ENCODE data around the gene PHLDA1.

PHLDA1 gene

DNA sequence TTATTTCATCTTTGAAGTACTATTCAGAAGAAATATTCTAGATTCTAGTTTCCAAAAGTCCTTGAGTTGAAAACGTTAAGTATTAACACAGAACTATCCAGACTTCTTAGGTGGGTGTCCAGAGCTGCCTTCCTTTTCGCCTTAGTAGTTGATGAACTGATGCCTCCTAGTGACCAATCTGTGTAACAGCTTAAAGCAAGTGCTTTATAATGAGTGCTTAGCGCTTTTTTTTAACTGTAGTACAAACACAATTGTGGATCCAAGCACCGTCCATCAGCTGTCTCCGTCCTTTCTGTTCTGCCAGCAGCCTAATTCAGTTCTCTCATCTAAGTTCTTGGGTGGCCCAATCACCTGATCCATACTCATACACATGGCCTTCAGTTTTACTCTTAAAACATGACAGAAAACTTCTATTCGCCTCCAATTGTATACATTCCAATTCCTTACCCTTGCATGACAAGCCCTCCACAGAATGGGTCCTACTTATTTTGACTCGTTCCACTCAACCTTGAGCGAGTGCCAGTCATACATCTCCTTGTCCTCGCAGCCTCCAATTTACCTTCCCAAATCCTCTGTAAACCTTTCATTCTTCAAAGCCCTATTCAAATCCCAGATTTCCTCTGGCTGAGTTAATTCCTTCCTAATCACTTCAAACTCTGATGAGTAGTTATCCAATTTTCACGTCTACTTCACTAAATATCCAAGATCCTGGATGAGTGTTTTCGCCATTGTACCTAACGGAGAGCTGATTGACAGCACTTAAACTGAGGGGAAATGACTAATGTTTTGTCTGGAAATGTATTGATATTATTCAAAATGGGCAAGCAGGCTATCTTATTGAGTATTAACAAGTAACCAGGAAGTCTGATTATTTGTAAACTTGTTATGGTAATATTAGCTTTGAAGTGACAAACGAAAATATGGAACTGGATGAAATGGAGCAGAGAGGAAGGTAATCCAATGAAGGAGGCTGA is 5.8 kb upstream of the PHLDA1 start:
- DNase-seq (ENCODE audit: low read depth in 2 of 2) = no peak

DNA sequence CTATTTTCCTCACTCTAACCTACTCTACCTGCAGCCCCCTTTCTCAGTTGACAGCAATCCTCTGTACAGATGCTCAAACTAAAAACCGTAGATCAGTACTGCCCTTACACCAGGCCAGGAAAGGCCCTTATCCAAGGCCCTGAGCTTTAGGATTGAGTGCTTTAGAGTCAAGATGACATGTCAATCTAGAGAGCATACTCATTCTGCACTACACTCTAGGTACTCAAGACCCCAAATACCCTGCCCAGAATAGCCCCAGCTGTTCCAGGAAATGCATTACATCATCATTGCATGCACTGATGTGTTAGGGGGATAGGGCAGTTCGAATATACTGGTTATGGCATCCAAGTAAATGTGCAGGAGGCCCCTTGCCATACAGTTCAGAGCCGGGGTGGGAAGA is 3.5 kb upstream of the PHLDA1 start:
- DNase-seq (ENCODE audit: low read depth in 2 of 2) = no peak

DNA sequence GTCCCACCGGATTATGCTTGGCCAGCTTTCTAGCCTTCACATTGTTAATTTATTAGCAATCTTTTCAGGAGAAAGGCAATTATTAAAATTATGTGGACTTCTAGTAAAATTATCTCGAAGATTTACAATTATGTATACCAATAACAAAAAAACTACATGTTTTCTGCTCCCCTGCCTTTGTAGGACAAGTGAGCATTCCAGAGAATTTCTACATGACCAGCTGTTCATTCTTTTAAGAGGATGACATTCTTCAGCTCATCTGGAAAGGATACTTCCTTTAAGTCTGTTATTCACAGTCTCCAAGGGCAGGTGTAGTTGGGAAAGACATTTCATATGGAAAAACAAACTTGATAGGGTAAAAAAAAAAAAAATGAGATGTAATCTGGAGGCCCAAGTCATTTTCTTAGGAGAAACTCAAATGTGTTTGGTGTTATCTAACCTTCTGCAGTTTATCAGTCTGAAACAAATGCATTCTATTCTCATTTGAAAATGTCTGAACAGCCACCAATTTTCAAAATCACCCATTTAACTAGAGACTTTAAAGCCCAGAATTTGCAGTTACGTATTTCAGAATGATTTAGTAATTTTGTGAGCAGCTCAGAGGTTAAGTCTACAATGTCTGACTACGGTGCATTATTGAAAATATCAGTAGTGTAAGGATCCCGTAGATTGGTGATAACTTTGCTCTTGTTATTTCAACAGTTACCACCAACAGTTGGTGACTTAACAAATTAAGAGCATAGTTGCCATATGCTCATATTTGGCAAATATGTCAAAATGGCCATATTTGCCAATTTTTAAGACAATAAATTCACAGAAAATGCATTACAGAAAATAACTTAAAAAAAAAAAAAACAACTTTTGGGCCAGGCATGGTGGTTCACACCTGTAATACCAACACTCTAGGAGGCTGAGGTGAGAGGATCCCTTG is 1.8 kb upstream of the PHLDA1 start:
- no peak for DNase-seq (ENCODE audit: low read depth in 2 of 2)

DNA sequence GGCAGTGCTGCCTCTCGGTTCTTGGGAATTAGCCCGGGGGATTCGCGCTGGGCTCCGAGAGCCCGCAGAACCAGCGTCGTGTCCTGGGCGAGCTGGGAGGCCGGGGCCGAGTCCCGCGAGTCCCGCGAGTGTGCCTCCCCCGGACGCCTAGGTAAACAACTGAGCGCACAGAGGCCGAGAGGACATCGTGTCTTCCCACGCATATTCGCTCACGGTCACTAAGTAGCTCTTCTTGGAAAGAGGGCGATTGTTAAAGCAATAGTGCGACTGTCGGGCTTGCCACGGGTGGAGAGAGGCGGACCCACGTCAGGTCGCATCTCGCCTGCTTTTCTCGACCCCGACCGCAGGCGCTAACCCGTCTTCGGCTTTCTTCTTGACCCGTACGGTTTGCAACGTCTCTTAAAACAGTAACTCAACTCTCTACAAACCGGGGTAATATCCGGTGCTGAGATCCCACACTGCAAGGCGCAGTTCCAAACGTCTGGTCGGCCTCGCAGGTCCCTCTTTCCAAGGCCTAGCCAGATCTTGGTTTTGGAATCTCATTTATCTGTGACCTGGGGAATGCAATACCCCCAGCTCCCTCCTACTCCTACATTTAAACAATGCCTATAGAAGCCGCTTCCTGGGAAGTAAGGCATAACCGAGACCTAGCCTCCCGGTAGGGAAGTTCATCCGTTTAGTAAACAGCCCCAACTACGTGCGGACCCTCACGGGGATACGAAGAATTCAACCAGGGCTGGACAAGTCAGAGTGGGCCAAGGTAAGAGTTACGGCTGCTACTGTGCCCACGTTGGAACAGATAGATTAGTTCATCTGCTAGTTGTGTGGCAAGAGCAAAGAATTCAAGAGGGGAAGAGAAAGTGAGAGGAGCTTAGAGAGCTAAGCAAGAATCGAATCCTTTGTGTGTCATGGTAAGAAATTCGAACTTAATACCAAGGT is 736 bp upstream of the PHLDA1 start:
- peak in 1 of 2 donors; percentile 28 for DNase-seq (ENCODE audit: low read depth in 2 of 2)

DNA sequence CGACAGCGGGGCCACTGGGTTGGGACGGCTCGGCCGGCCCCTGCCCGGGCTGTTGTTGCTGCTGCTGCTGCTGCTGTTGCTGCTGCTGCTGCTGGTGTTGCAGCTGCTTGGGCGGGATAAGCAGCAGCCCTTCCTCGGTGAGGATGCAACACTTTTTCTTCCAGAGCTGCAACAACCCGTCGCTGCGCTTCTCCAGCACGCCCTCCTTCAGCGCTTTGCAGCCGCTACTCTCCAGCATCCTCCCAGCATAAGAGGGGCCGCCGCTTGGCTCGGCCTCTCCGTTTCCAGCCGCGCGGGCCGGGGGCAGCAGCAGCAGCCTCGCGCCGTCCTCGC is 529 bp downstream of the PHLDA1 start:
- no peak for DNase-seq (ENCODE audit: low read depth in 2 of 2)

DNA sequence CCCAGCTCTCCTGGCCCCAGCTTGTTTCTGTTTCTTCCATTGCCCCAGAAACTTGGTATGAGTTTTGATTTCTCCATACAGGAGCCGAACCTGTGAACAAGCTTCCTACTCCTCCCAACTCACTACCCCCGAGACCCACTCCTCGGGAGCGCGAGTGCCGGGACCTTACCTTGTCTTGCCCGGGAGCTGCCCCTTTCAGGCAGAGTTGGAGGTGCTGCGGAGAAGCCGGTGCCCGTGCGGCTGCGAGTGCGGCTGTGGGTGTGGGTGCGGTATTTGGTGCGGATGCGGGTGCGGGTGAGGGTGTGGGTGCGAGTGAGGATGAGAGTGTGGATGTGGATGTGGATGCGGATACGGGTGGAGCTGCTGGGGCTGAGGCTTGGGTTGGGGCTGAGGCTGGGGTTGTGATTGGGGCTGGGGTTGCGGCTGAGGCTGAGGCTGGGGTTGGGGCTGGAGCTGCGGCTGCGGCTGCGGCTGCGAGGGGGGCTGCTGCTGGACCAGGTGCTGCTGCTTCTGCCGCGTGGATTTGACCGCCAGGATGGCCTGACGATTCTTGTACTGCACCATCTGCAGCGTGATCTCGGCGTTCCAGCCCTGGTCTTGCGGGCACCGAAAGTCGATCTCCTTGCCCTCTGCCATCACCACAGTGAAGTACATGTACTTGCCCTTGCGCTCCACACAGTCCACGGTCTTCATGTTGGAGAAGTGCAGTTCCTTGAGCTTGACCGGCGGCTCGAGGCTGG is 1.1 kb downstream of the PHLDA1 start:
- DNase-seq (ENCODE audit: low read depth in 2 of 2) = peak; percentile 45 to 57

DNA sequence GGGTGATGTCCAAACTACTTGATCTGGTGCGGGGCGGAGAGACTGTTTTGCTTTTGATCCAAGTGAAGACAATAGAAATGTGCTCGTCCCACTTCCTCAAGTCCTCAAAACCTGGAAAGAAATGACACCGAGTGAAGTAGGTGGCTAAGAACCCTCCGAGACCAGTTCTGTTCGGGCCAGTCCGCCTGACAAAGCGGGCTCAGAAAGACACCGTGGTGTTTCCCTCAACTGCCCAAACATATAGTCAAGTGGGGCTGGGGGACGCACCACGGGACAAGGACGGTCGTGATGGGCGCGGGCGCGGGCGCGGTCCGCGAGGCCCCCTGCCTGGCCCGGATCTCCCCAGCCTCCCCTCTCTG is 1.6 kb downstream of the PHLDA1 start:
- DNase-seq (ENCODE audit: low read depth in 2 of 2) = peak in 1 of 2 donors; percentile 10

DNA sequence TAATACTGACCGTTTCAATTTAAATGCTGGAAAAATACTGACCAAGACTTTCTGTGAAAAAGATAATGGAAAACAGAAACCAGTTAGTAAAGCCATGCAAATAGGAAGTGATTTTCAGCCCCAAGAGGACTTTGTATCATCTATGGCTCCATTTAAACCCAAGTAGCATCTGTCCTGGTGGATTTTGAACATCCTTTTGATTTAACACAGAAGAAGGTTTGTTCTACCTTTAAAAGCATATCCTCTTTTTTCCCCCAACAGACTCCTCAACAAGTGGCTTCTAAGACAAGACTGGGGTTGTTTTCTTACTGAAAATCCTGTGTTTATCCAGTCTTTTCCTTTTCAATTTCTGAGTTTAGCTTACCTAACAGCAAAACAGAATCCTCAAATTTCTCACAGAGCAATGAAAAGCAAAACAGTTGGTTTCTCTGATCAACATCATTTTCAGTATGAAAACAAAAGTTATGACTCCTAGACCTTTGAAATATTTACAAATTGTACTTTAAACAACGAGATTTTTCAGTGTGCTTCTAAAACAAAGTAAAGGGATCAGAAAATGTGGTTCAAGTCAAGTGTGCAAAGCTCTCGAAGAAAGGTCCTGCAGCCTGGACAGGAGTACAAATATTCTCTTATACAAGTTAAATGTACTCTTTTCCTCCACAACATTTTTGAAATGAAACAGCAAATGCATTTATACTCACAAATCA is 2.9 kb downstream of the PHLDA1 start:
- no peak for DNase-seq (ENCODE audit: low read depth in 2 of 2)

DNA sequence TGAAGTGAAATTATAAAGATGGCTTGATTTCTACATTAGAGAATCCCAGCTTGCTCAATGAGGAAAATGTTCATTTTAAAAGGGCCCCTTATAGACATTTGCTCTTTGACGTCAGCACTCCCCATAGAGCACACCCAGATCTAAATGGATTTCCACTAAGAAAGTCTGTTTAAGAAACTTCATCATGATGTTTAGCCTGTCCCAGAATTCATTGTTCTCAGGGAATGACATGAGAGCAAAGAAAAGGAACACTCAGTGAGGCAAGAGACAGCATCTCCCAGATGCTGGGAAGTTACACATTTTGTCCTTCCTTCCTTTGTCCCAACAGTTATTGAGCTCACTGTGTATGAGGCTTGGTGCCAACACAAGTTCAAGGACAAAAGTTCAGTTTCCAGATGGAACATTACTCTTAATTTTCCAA is 4.9 kb downstream of the PHLDA1 start:
- no peak for DNase-seq (ENCODE audit: low read depth in 2 of 2)

DNA sequence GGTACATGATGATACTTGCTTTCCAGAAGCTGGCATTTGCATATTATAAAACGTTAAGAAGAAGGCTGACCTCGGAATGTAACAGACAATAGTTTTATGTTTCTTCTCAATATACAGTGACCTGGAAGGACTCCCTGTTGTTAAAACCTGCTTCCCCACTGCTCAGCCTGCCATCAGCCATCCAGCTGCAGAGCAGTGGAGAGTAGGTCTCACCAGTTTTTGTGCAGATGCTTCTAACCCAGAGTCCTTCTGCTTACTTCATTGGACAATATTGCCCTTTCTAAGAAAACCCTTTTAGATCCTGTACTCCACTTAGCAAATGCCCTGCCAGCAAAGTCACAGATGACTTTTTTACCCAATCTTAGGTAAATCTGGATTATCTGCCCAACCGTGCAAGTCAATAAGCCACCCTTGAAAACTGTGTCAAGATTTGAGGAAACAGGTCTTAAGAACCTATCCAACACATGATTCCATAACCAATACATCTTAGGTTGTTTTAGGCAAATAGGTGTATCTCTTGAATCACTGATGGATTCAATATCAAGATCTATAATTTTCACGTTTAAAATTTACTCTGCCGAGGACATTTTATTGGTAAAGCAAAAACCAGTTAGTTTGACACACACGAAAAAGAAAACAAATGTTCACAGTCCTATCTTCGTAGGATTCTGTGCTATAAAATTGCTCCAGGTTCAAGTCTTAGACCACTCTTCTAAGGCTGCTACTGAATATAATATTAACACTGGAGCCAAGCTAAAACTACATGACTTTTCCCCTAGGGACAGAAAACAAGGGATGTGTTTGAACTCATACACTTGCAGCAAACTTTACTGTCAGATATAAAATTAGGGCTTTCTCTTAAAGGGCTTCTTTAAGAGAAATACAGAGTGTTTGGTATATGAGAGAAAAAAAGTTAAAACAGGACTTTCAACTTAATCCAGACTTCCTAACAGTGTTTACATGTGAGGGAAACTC is 5.7 kb downstream of the PHLDA1 start:
- no peak for DNase-seq (ENCODE audit: low read depth in 2 of 2)

DNA sequence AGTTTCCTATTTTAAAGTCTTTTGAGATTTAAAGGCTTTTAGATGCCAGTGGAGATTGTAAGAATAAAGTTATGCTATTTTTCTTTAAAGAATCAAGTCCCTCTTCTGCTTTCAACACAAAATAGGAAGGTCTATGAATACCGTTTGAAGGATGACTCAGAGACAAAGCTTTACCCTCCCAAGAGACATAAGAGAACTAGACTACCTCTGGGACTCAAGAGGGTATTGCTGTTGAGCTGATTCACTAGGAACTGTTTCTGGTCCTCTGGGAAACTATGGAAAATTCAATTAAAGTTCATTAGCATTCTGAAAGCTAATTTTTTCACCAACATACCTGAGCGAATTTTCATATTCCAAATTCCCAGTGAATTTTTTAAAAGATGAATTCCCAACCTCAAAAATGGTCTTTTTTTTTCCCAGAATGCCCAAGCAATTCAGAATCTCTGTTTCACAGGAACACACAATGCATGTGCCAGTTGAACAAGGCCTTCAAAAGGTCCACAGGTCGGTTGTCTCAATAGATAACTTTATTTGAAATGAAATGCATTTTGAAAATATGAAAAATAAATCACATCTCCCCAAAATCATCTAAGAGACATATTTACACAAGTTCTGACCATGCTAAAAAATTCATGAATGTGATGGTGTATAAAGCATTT is 6.5 kb downstream of the PHLDA1 start:
- DNase-seq (ENCODE audit: low read depth in 2 of 2) = no peak

DNA sequence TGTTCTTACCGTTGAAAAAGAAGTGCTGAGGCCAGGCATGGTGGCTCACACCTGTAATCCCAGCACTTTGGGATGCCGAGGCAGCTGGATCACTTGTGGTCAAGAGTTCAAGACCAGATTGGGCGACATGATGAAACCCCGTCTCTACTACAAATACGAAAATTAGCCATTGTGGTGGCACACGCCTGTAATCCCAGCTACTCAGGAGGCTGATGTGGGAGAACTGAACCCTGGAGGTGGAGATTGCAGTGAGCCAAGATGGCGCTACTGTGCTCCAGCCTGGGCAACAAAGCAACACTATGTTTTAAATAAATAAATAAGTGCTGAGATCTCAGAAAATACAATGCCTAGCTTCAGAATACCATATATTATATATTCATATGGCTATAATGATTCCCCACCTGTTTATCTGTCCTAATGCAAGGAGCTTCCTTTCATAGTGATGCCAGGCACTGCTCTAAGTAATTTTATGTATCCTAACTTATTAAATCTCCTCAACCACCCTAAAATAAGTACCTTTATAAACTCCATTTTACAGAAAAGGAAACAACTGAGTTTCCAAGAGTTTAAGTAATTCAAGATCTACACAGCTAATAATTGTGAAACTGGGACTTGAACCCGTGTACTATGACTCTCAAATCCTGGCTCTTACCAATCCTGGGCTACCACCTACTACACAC is 7.3 kb downstream of the PHLDA1 start:
- DNase-seq (ENCODE audit: low read depth in 2 of 2) = no peak

DNA sequence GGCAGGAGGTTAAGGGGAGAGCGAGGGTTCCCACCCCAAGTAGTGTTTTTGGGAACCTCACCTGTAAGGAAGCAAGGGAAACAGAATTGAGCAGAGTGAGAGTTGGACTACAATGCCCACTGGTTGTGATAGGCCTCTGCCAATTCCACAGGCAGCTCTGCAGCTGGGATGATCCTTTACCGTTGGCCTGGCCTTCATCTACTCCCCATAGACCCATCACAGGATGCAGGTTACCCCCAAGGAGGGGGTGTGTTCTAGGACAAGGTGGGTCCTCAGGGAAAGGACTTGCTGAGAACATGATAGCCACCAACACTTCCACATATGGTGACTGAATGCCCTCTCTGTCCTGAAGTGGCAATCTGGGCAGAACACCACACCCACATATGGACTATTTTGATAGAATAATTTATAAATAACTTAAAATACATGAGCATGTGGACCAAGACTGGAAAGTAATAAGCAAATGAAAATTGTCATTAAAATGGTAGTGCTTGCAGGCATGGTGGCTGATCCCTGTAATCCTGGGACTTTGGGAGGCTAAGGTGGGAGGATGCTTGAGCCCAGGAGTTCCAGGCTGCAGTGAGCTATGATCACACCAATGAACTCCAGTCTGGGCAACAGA is 8.4 kb downstream of the PHLDA1 start:
- DNase-seq (ENCODE audit: low read depth in 2 of 2) = no peak

DNA sequence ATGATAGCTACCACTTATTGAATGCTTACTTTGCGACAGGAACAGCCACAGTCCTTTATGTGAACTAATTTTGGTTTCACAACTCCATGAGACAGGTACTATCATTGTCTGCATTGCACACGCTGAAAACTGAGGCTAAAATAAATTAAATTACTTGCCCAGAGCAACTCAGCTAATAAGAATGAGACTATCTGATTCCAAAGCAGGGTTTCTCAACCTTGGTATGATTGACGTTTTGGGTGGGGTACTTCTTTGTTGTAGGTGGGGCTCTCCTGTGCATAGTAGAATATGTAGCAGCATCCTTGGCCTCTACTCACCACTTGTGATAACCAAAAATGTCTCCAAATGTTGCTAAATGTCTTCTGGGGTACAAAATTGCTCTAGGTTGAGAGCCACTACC is 9.1 kb downstream of the PHLDA1 start:
- no peak for DNase-seq (ENCODE audit: low read depth in 2 of 2)

DNA sequence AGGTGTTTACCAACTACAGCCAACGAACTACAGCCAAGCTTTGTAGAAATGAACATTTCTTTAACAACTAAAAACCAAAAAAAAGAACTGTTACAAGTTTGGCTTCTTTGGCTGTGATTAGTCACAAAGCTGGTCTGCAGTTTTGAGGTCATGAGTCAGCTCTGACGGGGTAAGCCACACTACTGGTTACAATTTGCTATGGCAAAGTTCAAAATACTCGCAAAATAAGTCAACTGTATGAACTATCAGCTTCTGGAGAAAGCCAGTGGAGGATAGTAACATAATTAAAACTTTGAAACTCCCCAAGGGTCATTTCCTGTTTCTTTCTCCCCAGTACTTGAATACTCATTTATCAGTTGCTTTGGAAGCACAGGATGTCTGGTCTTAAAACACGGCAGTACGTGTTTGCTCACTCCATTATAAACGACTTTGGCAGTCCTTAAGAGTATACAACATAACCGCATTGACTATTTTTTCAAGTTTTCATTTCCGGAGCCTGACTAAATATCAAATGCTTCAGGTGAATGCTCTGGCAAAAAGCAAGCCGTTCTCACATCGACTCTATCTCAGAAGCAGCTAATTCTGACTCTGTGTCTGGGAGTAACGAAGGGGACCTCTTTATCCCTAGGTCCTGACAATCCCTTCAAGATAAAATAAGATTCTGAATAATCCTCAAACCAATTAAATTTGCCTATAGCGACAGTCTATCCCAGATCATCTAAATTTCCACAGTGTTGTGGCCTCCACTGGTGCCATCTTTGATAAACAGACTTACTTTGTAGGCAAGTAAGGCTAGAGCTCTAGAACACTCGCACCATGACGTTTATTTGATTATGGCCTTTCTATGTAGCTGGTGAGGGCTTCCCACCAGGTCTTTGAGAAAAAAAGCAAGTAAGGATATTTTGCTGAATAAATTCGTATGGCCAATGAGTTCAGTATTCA is 10.6 kb downstream of the PHLDA1 start:
- DNase-seq (ENCODE audit: low read depth in 2 of 2) = peak; percentile 46 to 69

DNA sequence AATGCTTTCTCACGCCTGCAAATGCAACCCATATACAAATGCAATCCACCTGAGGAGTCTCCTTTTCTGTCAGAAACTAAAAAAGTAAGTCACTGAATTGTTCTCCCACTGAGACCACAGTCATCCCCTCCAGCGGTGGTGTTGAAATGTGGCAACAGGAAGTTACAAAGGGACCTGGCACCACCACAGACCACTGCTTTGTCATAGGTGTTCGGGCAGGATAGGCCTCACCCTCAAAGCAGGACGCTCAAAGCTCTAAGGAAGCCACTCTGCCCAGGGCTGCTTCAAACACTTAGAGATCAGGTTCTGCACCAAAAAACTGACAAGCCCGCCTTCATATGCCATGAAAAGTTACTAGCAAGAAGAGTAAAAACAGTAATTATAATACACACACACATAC is 11.3 kb downstream of the PHLDA1 start:
- peak; percentile 70 to 75 for DNase-seq (ENCODE audit: low read depth in 2 of 2)

Measured in stimulated activated CD4-positive, alpha-beta T cell treated with anti-CD3 and anti-CD28 coated beads, Interleukin-4, amount 100 ng/mL, for 48 hours (primary cell).